OCI-LY3 (cell line): ENCODE results near the gene ANKLE1.

Experiments used
- H2AFZ ChIP-seq: fragments of 200-600, 300-600 bp; shearing (Covaris generic); 2 replicates; pipeline ENCODE4 v1.6.0; 2014; ENCODE audit warnings: antibody characterized with exemption, low read depth, low read length
- H3K27ac ChIP-seq: fragments of 200-600, 300-600 bp; sonication (generic); 2 replicates; pipeline ENCODE4 v1.5.1; 2014; ENCODE audit warnings: mild to moderate bottlenecking, low read length, moderate library complexity, mixed read lengths
- H3K27me3 ChIP-seq: fragments of 200-600, 300-600 bp; sonication (generic); 2 replicates; pipeline ENCODE4 v1.6.1; 2014; ENCODE audit warnings: low read depth, low read length, mixed read lengths
- H3K36me3 ChIP-seq: fragments of 200-600, 300-600 bp; sonication (generic); replicated peaks from 2 replicates; pipeline ENCODE3; 2014; ENCODE audit warnings: low read depth, low read length, mixed read lengths
- H3K4me1 ChIP-seq: fragments of 300-600, 200-600 bp; sonication (generic); 2 replicates; pipeline ENCODE4 v1.6.1; 2014; ENCODE audit warnings: low read length, mixed read lengths
- H3K4me2 ChIP-seq: fragments of 200-600, 300-600 bp; sonication (generic); 2 replicates; pipeline ENCODE4 v1.6.1; 2014; ENCODE audit warnings: low read length, mixed read lengths
- H3K4me3 ChIP-seq: fragments of 300-600, 200-600 bp; sonication (generic); 2 replicates; pipeline ENCODE4 v1.5.1; 2014; ENCODE audit warnings: antibody characterized with exemption, mild to moderate bottlenecking, low read length, moderate library complexity
- H3K79me2 ChIP-seq: fragments of 300-600, 200-600 bp; shearing (Covaris generic); 2 replicates; pipeline ENCODE4 v1.6.1; 2014; ENCODE audit warnings: mild to moderate bottlenecking, low read length, mixed read lengths
- H3K9ac ChIP-seq: fragments of 300-600, 200-600 bp; shearing (Covaris generic); 2 replicates; pipeline ENCODE4 v1.6.0; 2014; ENCODE audit warnings: mild to moderate bottlenecking, low read length, moderate library complexity
- H3K9me3 ChIP-seq: fragments of 200-600, 300-600 bp; shearing (Covaris generic); 2 replicates; pipeline ENCODE4 v1.6.1; 2014; ENCODE audit warnings: low read length, mixed read lengths; ENCODE audit not compliant: insufficient read depth
- H4K20me1 ChIP-seq: fragments of 200-600, 300-600 bp; sonication (generic); 2 replicates; pipeline ENCODE4 v1.6.1; 2016; ENCODE audit warnings: low read length, mixed read lengths; ENCODE audit not compliant: insufficient read depth
- CTCF ChIP-seq: fragments of 200-600, 300-600 bp; sonication (generic); IDR thresholded peaks from 2 replicates; pipeline ENCODE4 v1.5.1; 2014; ENCODE audit warnings: antibody characterized with exemption, low read length, low read depth
- EZH2phosphoT487 ChIP-seq: fragments of 200-600 bp; shearing (Covaris generic); IDR thresholded peaks from 2 replicates; pipeline ENCODE4 v1.6.1; 2018; ENCODE audit warnings: antibody characterized with exemption, mixed run types, low read depth

Gene ANKLE1

GRCh38 chr19:17285415-17286135, 3.9 kb downstream of the ANKLE1 start:
- Histone ChIP-seq H3K4me1 (peaks cover 3% of the 10 kb centered on the region), H3K4me2 (no peak overlapping the region), H3K4me3 (no peak overlapping the region), H3K9ac (no peak overlapping the region), H3K36me3 (no peaks in the 10 kb centered on the region), H3K9me3 (no peaks in the 10 kb centered on the region), H2AFZ (no peak overlapping the region), H4K20me1 (no peaks in the 10 kb centered on the region), H3K79me2 (no peaks in the 10 kb centered on the region), H3K27me3 (no peaks in the 10 kb centered on the region), H3K27ac (no peak overlapping the region)
- no peak for TF ChIP-seq EZH2phosphoT487
- TF ChIP-seq CTCF, result no peak

GRCh38 chr19:17286263-17286662, 4.6 kb downstream of the ANKLE1 start:
- Histone ChIP-seq H3K36me3 (no peaks in the 10 kb centered on the region), H3K27me3 (no peaks in the 10 kb centered on the region), H3K27ac (no peak overlapping the region), H3K4me3 (no peak overlapping the region), H4K20me1 (no peaks in the 10 kb centered on the region), H3K9ac (no peak overlapping the region), H3K4me1 (peaks cover 3% of the 10 kb centered on the region), H3K9me3 (no peaks in the 10 kb centered on the region), H2AFZ (no peak overlapping the region), H3K79me2 (no peaks in the 10 kb centered on the region), H3K4me2 (no peak overlapping the region)
- TF ChIP-seq EZH2phosphoT487, result no peak
- no peak for TF ChIP-seq CTCF

- Histone ChIP-seq H4K20me1 (no peaks in the 10 kb centered on the region), H3K27ac (no peak overlapping the region)
Observed at GRCh38 chr19:17286752-17287151, 5.1 kb downstream of the ANKLE1 start.

GRCh38 chr19:17289489-17289888, 7.8 kb downstream of the ANKLE1 start:
- H3K4me2 ChIP-seq, result no peak overlapping the region
- no peak for TF ChIP-seq EZH2phosphoT487
- TF ChIP-seq CTCF, result no peak
- no peaks in the 10 kb centered on the region for H4K20me1 ChIP-seq
- no peak overlapping the region for H3K4me3 ChIP-seq
- peaks cover 5% of the 10 kb centered on the region; the same call in 1 of the 2 replicates for H3K4me1 ChIP-seq
- H3K9me3 ChIP-seq, result no peaks in the 10 kb centered on the region
- H3K27me3 ChIP-seq, result no peaks in the 10 kb centered on the region
- no peak overlapping the region for H3K27ac ChIP-seq
- H3K36me3 ChIP-seq, result peaks cover 7% of the 10 kb centered on the region
- H3K9ac ChIP-seq, result no peak overlapping the region
- H3K79me2 ChIP-seq, result no peaks in the 10 kb centered on the region
- no peak overlapping the region for H2AFZ ChIP-seq

More at GRCh38 chr19:17286752-17287151, 5.1 kb downstream of the ANKLE1 start:
- H3K36me3 ChIP-seq, result no peaks in the 10 kb centered on the region
- no peaks in the 10 kb centered on the region for H3K79me2 ChIP-seq
- H3K9ac ChIP-seq, result no peak overlapping the region
- no peak overlapping the region for H3K4me2 ChIP-seq
- no peak overlapping the region for H3K4me3 ChIP-seq
- no peak for TF ChIP-seq CTCF
- no peak for TF ChIP-seq EZH2phosphoT487
- H2AFZ ChIP-seq, result no peak overlapping the region
- H3K27me3 ChIP-seq, result no peaks in the 10 kb centered on the region
- H3K9me3 ChIP-seq, result no peaks in the 10 kb centered on the region
- H3K4me1 ChIP-seq, result peaks cover 5% of the 10 kb centered on the region
